AG09319 (cell line): ENCODE results near the gene FARS2.
"Not testable (repeated sequence)": the region's sequence is repeated elsewhere in the genome, so short reads cannot be mapped to it uniquely, and the experiment has no call there.

Experiments
- DNase-seq: peaks from one replicate; pipeline ENCODE4 v3.0.0-alpha.2; 2010; ENCODE audit warnings: low read depth; ENCODE audit errors: extremely low read depth
- CTCF ChIP-seq: IDR thresholded peaks from 2 replicates; pipeline ENCODE4 v1.5.1; 2011; ENCODE audit warnings: low read depth, mild to moderate bottlenecking, inconsistent platforms, low read length, moderate library complexity

Gene FARS2

DNA sequence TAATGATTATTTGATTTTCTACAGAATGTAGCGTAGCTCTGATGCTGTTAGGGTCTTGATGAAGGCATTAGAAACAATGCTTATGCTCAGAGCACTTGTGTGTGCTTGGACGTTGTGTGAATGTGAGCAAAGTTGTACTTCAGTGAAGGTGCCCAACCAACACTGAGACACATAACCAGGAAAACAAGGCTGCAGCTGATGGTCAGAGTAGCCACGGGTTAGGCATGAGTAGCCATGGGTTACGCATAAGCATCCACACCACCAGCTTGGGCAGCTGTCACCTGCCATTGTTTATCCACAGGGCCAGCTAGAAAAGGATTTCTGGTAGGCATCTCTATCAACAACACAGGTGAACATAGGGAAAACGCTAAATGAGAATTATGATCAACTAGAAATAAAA lies 418.8 kb downstream of the FARS2 start:
- no peak for TF ChIP-seq CTCF
- DNase-seq: no peak

DNA sequence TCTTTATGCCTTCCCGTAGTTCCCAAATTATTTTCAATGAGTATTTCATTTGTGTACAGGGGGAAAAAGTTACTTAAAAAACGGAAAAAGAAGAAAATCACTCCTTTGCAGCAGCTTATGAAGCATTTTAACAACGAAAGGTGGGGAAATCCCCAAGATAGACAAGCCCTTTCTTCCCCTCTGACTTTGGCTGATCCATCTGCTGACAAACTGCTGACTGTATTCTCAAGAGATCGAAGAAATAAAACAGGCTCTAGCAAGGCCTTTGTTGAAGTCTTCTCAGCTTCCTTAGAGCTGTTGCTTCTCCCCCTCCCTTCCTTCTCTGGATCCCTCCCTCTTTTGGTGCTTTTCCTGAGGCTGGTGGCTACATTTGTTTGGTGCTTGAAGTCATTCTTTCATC lies 420.2 kb downstream of the FARS2 start:
- no peak for TF ChIP-seq CTCF
- no peak for DNase-seq

- no peak for TF ChIP-seq CTCF
- no peak for DNase-seq
Observed at GRCh38 chr6:5682530-5682929, 421.2 kb downstream of the FARS2 start.

- not testable (repeated sequence) for DNase-seq
Observed at GRCh38 chr6:5683747-5684146, 422.4 kb downstream of the FARS2 start.

GRCh38 chr6:5684320-5685053 lies 423.2 kb downstream of the FARS2 start:
- TF ChIP-seq CTCF: no peak
- DNase-seq: no peak

GRCh38 chr6:5693225-5694145 lies 432.2 kb downstream of the FARS2 start:
- no peak for DNase-seq
- TF ChIP-seq CTCF: no peak

DNA sequence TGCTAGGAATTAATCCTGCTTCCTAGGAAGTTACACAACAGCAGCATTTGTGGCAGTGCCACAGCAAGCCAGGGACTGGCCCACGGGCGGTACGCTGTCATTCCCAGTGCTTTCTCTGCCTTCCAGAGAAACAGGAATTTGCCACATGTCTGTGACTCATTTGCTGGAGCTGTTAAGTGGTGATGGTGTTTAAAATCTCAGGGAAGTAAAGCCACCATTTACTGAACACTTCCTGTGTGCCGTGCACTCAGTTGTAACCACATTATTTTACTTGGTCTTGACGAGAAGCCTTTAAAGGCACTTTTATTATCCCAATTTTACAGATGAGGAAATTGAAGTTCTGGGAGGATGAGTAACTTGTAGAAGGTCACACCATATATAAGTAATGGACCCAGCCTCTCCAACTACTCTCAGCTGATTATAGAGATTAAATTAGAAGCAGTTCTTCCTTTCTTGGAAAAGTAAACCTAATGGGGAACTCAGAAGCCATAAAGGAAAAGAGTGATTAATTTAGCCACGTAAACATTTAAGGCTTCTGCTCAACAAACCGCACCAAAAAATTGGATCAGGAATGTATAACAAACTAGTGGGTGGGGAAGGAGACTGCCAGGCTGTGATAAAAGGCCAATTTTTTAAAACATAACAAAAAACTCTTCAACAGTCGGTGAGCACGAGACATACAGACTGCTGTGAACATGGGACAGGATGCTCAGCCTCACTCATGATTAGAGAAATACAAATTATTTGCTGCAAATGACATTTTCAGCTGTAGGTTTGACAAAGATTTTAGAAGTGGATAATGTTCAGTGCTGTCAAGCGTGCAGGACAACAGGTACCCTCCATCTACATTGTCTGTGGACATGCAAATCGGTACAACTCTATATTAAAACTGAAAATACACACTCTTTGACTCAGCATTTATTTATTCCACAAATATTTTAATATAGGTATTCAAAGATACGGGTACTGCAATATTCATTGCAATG lies 434.2 kb downstream of the FARS2 start:
- no peak for TF ChIP-seq CTCF
- DNase-seq: peak; percentile 3
